Stimulated activated CD8-positive, alpha-beta memory T cell treated with anti-CD3 and anti-CD28 coated beads, Interleukin-12 subunit alpha, Interleukin-12 subunit beta, amount 100 ng/mL, for 4 hours (primary cell): ENCODE measurements around the gene SNRPD1.
"Not testable (repeated sequence)": the region's sequence is repeated elsewhere in the genome, so short reads cannot be mapped to it uniquely, and the experiment has no call there.

ENCODE experiments used
- DNase-seq: peaks from one replicate; pipeline ENCODE4 v3.0.0-alpha.2; 2020; ENCODE audit warnings: low read depth

Gene SNRPD1

GRCh38 chr18:21612125-21613039, at the start of gene SNRPD1:
SNRPD1 (plus strand) TSS chr18:21612314; CDS start chr18:21612430, 116 bp downstream.
- DNase-seq: peak; percentile 82

- DNase-seq: no peak
These were observed 40.3 kb upstream of the SNRPD1 start for GRCh38 chr18:21571772-21572171.

- DNase-seq: no peak
These were observed 36.5 kb upstream of the SNRPD1 start for GRCh38 chr18:21575656-21576055.

GRCh38 chr18:21584391-21584790, 27.7 kb upstream of the SNRPD1 start:
- DNase-seq: no peak

- not testable (repeated sequence) for DNase-seq
These were observed 19.8 kb upstream of the SNRPD1 start for GRCh38 chr18:21592361-21592760.

GRCh38 chr18:21593540-21594257, 18.4 kb upstream of the SNRPD1 start:
- DNase-seq: no peak

- DNase-seq: no peak
These were observed 14.5 kb upstream of the SNRPD1 start for GRCh38 chr18:21597620-21598019.

- no peak for DNase-seq
These were observed 13.2 kb upstream of the SNRPD1 start for GRCh38 chr18:21598726-21599584.

GRCh38 chr18:21599585-21600525, 12.3 kb upstream of the SNRPD1 start:
- no peak for DNase-seq

- DNase-seq: peak; percentile 91
These were observed 11.3 kb upstream of the SNRPD1 start, which contains the start of gene ESCO1 for GRCh38 chr18:21600526-21601410. ESCO1 (minus strand) TSS chr18:21600704; CDS start chr18:21574843, 25,861 bp downstream.

GRCh38 chr18:21602299-21602587, 9.9 kb upstream of the SNRPD1 start:
- no peak for DNase-seq

GRCh38 chr18:21604671-21605070, 7.4 kb upstream of the SNRPD1 start:
- DNase-seq: no peak

GRCh38 chr18:21605213-21605612, 6.9 kb upstream of the SNRPD1 start:
- DNase-seq: no peak

- DNase-seq: not testable (repeated sequence)
These were observed 551 bp upstream of the SNRPD1 start for GRCh38 chr18:21611401-21612124.

- DNase-seq: not testable (repeated sequence)
These were observed 9.5 kb downstream of the SNRPD1 start for GRCh38 chr18:21621640-21622039.

- no peak for DNase-seq
These were observed 17.1 kb downstream of the SNRPD1 start for GRCh38 chr18:21629089-21629832.

- no peak for DNase-seq
These were observed 20.3 kb downstream of the SNRPD1 start for GRCh38 chr18:21632393-21632792.

- no peak for DNase-seq
These were observed 22.6 kb downstream of the SNRPD1 start for GRCh38 chr18:21634588-21635199.
